ENCODE data around the gene GPR50.

The GPR50 gene

GRCh38 chrX:151228935-151229334 lies 52.6 kb downstream of the GPR50 start:
- Histone ChIP-seq H3K9ac (ENCODE audit: low read length) (no peak overlapping the region), H3K4me3 (ENCODE audit: low read length) (no peak overlapping the region), H3K9me3 (ENCODE audit: control insufficient read depth, low read depth, low read length) (peaks cover 8% of the 10 kb centered on the region), H3K4me1 (ENCODE audit: control insufficient read depth, low read depth, low read length) (no peaks in the 10 kb centered on the region), H3K27me3 (ENCODE audit: control insufficient read depth, insufficient read depth, low read length) (peaks cover 23% of the 10 kb centered on the region), H3K27ac (ENCODE audit: low read length) (no peak overlapping the region), H3K36me3 (ENCODE audit: control insufficient read depth, low read depth, low read length) (no peaks in the 10 kb centered on the region)
